SU-DHL-6 (cell line): ENCODE measurements around the gene MYL6.

ENCODE experiments used
- EZH2phosphoT487 ChIP-seq: fragments of 200-600 bp; sonication (generic), shearing (Covaris generic); conservative IDR thresholded peaks from 2 replicates; pipeline ENCODE4 v1.6.1; 2018; ENCODE audit warnings: mild to moderate bottlenecking, antibody characterized with exemption, low read length, moderate library complexity, mixed read lengths
- TF ChIP-seq, protein P1 (sequence below): fragments of 200-600 bp; sonication (generic); IDR thresholded peaks from one replicate; pipeline ENCODE4 v1.5.1; 2017; ENCODE audit warnings: antibody characterized with exemption, mild to moderate bottlenecking, low read length, moderate library complexity; ENCODE audit not compliant: insufficient read depth, poor library complexity, severe bottlenecking

DNA sequence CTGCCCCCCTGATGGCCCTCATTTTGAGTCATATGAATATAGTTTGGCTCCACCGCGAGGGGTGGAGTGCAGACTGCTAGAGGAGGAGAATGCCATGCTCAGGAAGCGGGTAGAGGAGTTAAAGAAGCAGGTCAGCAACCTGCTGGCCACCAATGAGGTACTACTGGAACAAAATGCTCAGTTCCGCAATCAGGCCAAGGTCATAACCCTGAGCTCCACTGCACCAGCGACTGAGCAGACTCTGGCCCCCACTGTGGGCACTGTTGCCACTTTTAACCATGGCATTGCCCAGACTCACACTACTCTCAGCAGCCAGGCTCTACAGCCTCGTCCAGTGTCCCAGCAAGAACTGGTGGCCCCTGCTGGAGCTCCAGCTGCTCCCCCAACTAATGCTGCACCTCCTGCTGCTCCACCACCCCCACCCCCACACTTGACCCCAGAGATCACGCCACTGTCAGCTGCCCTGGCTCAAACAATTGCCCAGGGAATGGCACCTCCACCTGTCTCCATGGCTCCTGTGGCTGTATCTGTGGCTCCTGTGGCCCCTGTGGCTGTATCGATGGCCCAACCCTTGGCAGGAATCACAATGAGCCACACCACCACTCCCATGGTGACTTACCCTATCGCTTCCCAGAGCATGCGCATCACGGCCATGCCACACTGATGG lies 36.8 kb upstream of the MYL6 start:
- no peak for TF ChIP-seq EZH2phosphoT487
- TF ChIP-seq, protein P1, sequence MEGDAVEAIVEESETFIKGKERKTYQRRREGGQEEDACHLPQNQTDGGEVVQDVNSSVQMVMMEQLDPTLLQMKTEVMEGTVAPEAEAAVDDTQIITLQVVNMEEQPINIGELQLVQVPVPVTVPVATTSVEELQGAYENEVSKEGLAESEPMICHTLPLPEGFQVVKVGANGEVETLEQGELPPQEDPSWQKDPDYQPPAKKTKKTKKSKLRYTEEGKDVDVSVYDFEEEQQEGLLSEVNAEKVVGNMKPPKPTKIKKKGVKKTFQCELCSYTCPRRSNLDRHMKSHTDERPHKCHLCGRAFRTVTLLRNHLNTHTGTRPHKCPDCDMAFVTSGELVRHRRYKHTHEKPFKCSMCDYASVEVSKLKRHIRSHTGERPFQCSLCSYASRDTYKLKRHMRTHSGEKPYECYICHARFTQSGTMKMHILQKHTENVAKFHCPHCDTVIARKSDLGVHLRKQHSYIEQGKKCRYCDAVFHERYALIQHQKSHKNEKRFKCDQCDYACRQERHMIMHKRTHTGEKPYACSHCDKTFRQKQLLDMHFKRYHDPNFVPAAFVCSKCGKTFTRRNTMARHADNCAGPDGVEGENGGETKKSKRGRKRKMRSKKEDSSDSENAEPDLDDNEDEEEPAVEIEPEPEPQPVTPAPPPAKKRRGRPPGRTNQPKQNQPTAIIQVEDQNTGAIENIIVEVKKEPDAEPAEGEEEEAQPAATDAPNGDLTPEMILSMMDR = no peak
